Measurements from ENCODE around the gene MBOAT7.
A peak's percentile ranks its signal among the peaks of the same experiment; 100 is the strongest.
"Not testable (repeated sequence)": the region's sequence is repeated elsewhere in the genome, so short reads cannot be mapped to it uniquely, and the experiment has no call there.

The MBOAT7 gene

DNA sequence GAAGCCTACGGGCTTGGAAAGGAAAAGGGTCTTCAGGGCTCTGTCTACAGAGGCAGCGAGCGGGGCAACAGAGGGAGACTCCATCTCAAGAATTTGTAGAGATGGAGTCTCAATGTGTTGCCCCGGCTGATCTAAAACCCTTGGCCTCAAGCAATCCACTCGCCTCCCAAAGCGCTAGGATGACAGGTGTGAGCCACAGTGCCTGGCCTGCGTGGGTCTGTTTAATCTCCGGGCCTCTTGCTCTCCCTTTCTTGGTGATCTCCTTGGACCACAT is 19.3 kb upstream of the MBOAT7 start:
- peak overlapping the region; percentile 76 for H3K27ac ChIP-seq

DNA sequence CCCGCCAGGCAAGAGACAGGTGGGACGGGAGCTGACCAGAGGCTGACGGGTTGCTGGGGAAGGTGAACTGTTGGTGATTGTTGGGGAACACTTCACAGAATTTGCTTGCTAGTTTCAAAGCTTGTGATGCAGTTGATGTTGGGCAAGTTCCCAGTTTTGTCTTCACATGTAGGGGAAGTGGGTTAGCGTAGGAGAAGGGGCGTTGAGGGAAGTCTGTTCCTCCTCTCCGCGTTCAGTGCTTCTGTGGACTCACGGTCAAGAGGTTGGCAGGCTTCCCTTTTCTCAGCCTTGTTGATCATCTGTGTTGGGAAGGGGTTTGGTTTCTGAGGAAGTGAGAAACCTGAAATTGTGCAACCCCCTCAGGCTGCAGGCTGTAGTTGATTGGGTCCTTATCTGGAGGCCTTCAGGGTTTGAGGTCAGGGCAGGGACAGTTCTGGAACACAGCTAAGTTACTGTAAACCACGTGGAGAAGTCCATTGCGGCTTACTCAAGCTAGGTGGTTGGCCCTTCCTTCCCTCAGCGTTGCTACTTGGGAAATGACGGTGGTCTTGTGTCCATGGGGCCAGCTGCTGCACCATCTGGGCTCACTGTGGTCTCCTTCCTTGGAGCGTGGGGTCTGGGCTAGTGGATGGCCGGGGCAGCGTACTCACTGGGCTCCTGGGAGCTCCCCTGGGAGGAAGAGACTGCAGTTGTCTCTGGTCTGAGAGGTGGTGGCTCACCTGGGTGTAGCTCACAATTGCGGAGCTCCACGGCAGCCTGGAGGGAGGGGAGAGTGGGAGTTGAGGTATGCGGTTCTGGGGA is 18.8 kb upstream of the MBOAT7 start:
- TF ChIP-seq, protein P1, sequence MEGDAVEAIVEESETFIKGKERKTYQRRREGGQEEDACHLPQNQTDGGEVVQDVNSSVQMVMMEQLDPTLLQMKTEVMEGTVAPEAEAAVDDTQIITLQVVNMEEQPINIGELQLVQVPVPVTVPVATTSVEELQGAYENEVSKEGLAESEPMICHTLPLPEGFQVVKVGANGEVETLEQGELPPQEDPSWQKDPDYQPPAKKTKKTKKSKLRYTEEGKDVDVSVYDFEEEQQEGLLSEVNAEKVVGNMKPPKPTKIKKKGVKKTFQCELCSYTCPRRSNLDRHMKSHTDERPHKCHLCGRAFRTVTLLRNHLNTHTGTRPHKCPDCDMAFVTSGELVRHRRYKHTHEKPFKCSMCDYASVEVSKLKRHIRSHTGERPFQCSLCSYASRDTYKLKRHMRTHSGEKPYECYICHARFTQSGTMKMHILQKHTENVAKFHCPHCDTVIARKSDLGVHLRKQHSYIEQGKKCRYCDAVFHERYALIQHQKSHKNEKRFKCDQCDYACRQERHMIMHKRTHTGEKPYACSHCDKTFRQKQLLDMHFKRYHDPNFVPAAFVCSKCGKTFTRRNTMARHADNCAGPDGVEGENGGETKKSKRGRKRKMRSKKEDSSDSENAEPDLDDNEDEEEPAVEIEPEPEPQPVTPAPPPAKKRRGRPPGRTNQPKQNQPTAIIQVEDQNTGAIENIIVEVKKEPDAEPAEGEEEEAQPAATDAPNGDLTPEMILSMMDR (conservative IDR thresholded peaks at IDR 0.05): no peak
- no peak for TF ChIP-seq ZFX (IDR thresholded peaks at IDR 0.05)
- H3K27ac ChIP-seq: peak overlapping the region; percentile 76

More for the DNA sequence above, 19.3 kb upstream of the MBOAT7 start:
- no peak for TF ChIP-seq ZFX (IDR thresholded peaks at IDR 0.05)
- TF ChIP-seq, protein P1 (conservative IDR thresholded peaks at IDR 0.05): no peak

DNA sequence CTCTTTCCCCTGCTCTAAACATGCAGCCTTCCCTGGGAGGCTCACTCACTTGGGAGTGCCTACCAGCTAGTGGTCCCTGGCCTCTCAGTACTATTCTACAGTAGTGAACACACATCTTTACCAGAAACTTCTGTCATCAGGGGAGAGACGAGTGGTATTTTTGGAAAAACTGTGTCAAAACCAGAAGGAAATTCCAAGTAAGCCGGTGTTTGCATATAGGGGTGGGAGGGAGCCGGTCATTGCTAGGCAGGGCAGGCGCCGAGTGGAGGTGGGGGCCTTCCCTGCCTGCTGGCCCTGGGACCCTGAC is 18.2 kb upstream of the MBOAT7 start:
- peak overlapping the region; percentile 76 for H3K27ac ChIP-seq
- TF ChIP-seq ZFX (IDR thresholded peaks at IDR 0.05): no peak
- TF ChIP-seq, protein P1 (conservative IDR thresholded peaks at IDR 0.05): no peak

DNA sequence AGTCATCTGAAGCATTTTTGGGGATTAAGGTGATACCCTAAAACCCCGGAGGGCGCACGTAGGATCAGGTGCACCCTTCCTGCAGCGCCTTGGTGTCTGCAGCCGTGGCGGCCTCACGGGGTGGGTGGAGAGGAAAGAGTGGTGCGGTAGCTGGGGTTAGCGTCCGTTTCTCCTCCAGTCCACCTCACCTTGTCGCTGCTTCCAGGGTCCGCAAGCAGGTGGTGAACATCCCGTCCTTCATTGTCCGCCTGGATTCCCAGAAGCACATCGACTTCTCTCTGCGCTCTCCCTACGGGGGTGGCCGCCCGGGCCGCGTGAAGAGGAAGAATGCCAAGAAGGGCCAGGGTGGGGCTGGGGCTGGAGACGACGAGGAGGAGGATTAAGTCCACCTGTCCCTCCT is 17.8 kb upstream of the MBOAT7 start:
- not testable (repeated sequence) for H3K27ac ChIP-seq

DNA sequence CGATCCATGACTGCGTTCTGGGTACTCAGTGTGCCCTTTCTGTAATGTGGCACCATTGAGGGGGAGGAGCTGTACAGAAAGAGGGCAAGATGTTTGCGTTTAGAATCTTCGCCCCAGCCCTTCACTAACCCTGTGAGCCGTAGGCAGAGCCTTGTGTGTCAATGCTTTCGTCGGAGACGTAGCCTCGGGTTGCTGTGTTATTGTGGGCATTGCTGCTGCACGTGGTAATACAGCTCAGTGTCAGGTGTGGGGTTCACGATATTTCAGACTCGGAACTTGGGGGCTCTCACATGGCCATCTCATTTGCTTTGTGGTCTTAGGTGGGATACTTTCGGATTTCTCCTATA is 17.4 kb upstream of the MBOAT7 start:
- 0 out of 2 replicates have a peak overlapping the region, but pooled peaks have one; percentile 2 for H3K27ac ChIP-seq
- no peak for TF ChIP-seq ZFX (IDR thresholded peaks at IDR 0.05)
- TF ChIP-seq, protein P1 (conservative IDR thresholded peaks at IDR 0.05): no peak

DNA sequence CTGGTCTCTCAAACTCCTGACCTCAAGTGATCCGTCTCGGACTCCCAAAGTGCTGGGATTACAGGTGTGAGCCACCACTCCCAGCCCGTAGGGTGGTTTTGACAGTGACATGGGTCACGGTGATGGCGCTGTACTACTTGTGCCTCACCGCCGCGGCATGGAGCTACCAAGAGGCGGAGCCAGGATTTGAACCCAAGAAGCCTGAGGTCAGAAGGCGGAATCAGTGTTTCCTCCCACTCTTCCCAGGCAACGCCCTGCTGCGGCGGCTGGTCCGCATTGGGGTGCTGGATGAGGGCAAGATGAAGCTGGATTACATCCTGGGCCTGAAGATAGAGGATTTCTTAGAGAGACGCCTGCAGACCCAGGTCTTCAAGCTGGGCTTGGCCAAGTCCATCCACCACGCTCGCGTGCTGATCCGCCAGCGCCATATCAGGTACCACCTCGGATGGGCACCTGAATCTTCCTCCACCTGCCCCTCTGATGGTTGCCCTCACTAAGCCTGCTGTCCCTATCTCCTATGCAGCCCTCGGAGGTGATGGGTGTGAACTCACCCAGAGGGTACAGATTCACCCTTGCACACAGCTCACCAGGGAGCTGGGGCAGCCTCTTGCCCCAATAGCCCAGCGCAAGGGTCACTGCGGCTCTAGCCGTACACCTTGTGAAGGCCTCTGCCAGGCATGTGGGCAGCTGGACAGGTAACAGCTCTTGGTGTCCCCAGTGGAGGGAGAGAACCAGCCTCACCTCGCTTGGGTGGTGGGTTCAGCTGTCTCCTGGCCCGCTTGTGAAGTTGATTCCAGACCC is 16.9 kb upstream of the MBOAT7 start:
- TF ChIP-seq, protein P1 (conservative IDR thresholded peaks at IDR 0.05): no peak
- TF ChIP-seq ZFX (IDR thresholded peaks at IDR 0.05): no peak
- H3K27ac ChIP-seq: 0 out of 2 replicates have a peak overlapping the region, but pooled peaks have one; percentile 2

DNA sequence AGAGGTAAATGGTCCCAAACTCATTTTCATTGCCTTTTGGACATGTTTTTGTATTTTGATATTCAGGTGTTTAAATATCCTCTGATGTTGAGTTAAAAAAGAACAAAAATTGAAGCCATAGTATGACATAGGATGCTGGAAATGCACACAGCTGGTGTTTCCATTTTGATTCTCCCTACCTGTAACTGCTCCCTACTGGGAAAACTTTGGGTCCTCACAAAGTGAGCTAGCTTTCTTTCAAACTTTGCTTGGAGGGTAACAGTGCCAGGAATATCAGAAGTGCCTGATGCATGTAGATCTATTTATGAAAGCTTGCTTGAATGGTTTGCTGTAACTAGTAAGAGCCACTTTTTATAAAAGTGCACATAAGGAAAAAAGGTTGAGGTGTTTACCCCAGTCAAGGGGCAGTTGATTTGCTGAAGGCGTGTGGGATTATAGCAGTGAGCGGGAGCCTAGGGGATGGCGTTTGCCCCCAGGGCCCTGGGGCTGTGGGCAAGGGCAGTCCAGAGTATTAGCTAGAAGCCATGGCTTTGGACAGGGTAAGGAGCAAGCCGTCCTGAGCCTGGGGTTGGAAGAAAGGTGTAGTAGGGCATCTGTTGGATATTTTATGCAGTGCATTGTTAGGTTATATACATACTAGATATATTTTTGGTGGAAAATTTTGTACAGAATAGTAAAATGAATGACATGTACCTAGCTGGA is 15.5 kb upstream of the MBOAT7 start:
- TF ChIP-seq, protein P1 (conservative IDR thresholded peaks at IDR 0.05): no peak
- no peak for TF ChIP-seq ZFX (IDR thresholded peaks at IDR 0.05)

More for the DNA sequence above, 15.5 kb upstream of the MBOAT7 start:
- H3K27ac ChIP-seq: no peak overlapping the region
